ENCODE data around the gene CBX3. TPM values are rescaled to one million over a fixed set of nuclear protein-coding genes. Genes with fewer than 3 reads are reported as not detected.
"Not testable (repeated sequence)": the region's sequence is repeated elsewhere in the genome, so short reads cannot be mapped to it uniquely, and the experiment has no call there.

CBX3 gene
- total RNA-seq, 1 experiment from 2014 or later: 232 TPM

DNA sequence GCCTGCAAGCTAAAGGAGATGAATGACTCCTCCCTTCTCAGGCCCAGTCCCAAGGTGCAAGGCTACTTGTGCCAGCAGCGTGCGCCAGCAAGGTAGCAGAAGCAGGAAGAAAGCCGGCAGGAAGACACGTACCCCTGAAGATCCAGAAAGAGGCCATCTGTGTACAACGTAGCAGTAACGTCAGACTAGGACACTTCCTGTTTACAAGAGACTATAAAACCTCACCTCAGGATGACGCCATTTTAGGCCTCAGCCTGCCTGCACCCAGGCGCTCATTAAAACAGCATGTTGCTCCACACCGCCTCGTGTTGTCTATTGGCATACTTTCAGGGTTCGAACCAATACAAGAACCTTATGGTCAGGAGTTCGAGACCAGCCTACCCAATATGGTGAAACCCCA lies 48.7 kb downstream of the CBX3 start:
- CTCF ChIA-PET: no interaction called here
- TF ChIP-seq PRDM15 (CRISPR knock-in tag; IDR thresholded peaks at IDR 0.05): no peak
- TF ChIP-seq ZNF671 (CRISPR knock-in tag; IDR thresholded peaks at IDR 0.05): no peak
- TF ChIP-seq NFE2L1 (CRISPR knock-in tag; IDR thresholded peaks at IDR 0.05): no peak
- no peak for TF ChIP-seq FOXK1 (CRISPR knock-in tag; IDR thresholded peaks at IDR 0.05)
- TF ChIP-seq, protein P1, sequence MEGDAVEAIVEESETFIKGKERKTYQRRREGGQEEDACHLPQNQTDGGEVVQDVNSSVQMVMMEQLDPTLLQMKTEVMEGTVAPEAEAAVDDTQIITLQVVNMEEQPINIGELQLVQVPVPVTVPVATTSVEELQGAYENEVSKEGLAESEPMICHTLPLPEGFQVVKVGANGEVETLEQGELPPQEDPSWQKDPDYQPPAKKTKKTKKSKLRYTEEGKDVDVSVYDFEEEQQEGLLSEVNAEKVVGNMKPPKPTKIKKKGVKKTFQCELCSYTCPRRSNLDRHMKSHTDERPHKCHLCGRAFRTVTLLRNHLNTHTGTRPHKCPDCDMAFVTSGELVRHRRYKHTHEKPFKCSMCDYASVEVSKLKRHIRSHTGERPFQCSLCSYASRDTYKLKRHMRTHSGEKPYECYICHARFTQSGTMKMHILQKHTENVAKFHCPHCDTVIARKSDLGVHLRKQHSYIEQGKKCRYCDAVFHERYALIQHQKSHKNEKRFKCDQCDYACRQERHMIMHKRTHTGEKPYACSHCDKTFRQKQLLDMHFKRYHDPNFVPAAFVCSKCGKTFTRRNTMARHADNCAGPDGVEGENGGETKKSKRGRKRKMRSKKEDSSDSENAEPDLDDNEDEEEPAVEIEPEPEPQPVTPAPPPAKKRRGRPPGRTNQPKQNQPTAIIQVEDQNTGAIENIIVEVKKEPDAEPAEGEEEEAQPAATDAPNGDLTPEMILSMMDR (IDR thresholded peaks at IDR 0.05): no peak
- TF ChIP-seq, protein P2, sequence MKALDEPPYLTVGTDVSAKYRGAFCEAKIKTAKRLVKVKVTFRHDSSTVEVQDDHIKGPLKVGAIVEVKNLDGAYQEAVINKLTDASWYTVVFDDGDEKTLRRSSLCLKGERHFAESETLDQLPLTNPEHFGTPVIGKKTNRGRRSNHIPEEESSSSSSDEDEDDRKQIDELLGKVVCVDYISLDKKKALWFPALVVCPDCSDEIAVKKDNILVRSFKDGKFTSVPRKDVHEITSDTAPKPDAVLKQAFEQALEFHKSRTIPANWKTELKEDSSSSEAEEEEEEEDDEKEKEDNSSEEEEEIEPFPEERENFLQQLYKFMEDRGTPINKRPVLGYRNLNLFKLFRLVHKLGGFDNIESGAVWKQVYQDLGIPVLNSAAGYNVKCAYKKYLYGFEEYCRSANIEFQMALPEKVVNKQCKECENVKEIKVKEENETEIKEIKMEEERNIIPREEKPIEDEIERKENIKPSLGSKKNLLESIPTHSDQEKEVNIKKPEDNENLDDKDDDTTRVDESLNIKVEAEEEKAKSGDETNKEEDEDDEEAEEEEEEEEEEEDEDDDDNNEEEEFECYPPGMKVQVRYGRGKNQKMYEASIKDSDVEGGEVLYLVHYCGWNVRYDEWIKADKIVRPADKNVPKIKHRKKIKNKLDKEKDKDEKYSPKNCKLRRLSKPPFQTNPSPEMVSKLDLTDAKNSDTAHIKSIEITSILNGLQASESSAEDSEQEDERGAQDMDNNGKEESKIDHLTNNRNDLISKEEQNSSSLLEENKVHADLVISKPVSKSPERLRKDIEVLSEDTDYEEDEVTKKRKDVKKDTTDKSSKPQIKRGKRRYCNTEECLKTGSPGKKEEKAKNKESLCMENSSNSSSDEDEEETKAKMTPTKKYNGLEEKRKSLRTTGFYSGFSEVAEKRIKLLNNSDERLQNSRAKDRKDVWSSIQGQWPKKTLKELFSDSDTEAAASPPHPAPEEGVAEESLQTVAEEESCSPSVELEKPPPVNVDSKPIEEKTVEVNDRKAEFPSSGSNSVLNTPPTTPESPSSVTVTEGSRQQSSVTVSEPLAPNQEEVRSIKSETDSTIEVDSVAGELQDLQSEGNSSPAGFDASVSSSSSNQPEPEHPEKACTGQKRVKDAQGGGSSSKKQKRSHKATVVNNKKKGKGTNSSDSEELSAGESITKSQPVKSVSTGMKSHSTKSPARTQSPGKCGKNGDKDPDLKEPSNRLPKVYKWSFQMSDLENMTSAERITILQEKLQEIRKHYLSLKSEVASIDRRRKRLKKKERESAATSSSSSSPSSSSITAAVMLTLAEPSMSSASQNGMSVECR (CRISPR knock-in tag; IDR thresholded peaks at IDR 0.05; ENCODE audit: borderline replicate concordance): no peak
- no peak for TF ChIP-seq RORB (CRISPR knock-in tag; IDR thresholded peaks at IDR 0.05)
- TF ChIP-seq, protein P3, sequence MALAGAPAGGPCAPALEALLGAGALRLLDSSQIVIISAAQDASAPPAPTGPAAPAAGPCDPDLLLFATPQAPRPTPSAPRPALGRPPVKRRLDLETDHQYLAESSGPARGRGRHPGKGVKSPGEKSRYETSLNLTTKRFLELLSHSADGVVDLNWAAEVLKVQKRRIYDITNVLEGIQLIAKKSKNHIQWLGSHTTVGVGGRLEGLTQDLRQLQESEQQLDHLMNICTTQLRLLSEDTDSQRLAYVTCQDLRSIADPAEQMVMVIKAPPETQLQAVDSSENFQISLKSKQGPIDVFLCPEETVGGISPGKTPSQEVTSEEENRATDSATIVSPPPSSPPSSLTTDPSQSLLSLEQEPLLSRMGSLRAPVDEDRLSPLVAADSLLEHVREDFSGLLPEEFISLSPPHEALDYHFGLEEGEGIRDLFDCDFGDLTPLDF (CRISPR knock-in tag; IDR thresholded peaks at IDR 0.05): no peak
- no peak for TF ChIP-seq FOXP1 (CRISPR knock-in tag; IDR thresholded peaks at IDR 0.05; ENCODE audit: borderline replicate concordance)
- TF ChIP-seq ZNF138 (CRISPR knock-in tag; conservative IDR thresholded peaks at IDR 0.05): no peak
- DNase-seq (ENCODE audit: low spot score): no peak
- Mint-ChIP-seq H3K4me1 (no peaks in the 10 kb centered on the region), H3K9me3 (no peaks in the 10 kb centered on the region), H3K27me3 (ENCODE audit: low read depth) (no peaks in the 10 kb centered on the region), H3K27ac (no peak overlapping the region), H3K4me3 (no peak overlapping the region), H3K36me3 (no peaks in the 10 kb centered on the region)
- POLR2A ChIA-PET: no interaction called here
- ATAC-seq: no peak

DNA sequence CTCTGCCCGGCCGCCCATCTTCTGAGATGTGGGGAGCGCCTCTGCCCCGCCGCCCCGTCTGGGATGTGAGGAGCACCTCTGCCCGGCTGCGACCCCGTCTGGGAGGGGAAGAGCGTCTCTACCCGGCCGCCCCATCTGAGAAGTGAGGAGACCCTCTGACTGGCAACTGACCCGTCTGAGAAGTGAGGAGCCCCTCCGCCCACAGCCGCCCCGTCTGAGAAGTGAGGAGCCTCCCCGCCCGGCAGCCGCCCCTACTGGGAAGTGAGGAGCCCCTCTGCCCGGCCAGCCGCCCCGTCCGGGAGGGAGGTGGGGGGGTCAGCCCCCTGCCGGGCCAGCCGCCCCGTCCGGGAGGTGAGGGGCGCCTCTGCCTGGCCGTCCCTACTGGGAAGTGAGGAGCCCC lies 60.3 kb downstream of the CBX3 start:
- CTCF ChIA-PET; H3K27me3 Mint-ChIP-seq (ENCODE audit: low read depth): not testable (repeated sequence)
- peaks cover 35% of the 10 kb centered on the region for H3K9me3 Mint-ChIP-seq

More for the DNA sequence above, 60.3 kb downstream of the CBX3 start:
- DNase-seq (ENCODE audit: low spot score); ATAC-seq; H3K27ac Mint-ChIP-seq; H3K4me3 Mint-ChIP-seq; H3K4me1 Mint-ChIP-seq; POLR2A ChIA-PET: not testable (repeated sequence)
- peaks cover 30% of the 10 kb centered on the region for H3K36me3 Mint-ChIP-seq

Other genes with a start within 250 kb of the CBX3 start
- gene NFE2L3, start 49.5 kb upstream of the CBX3 start, total RNA-seq (2021): 66.8 to 68.6 TPM (median 68.5 TPM) in 3 replicates
- 1,081 to 1,101 TPM (median 1,097 TPM) in 3 replicates for gene HNRNPA2B1, start 999 bp upstream of the CBX3 start, total RNA-seq (2021)
- 10.8 to 13.3 TPM (median 12.5 TPM) in 3 replicates for gene SNX10, start 90.1 kb downstream of the CBX3 start, total RNA-seq (2021)